HL-60 (cell line): Measurements from ENCODE around the gene HS6ST2.

Source experiments
- DNase-seq, 2 experiments: peaks; one replicate each; pipeline ENCODE4 v3.0.0-alpha.2; 2010 to 2020; ENCODE audit warnings: low read depth in 1 of 2, low spot score in 1 of 2
- H3K27ac ChIP-seq: fragments of 250-450 bp; sonication (Bioruptor Pico); replicated peaks from 2 replicates; pipeline ENCODE4 v1.5.1; 2020; ENCODE audit warnings: mild to moderate bottlenecking, moderate library complexity
- H3K27me3 ChIP-seq: fragments of 250-450 bp; sonication (Bioruptor Pico); 2 replicates; pipeline ENCODE4 v1.5.1; 2021; ENCODE audit warnings: mild to moderate bottlenecking, moderate library complexity; ENCODE audit not compliant: insufficient read depth, poor library complexity, severe bottlenecking
- H3K4me3 ChIP-seq: replicated peaks from 2 replicates; pipeline ENCODE4 v1.5.1; 2011; ENCODE audit warnings: mild to moderate bottlenecking, control low read depth, low read length; ENCODE audit not compliant: insufficient read depth
- GABPA ChIP-seq: IDR thresholded peaks from 2 replicates; pipeline ENCODE4 v1.6.1; 2012; ENCODE audit warnings: low read depth
- POLR2AphosphoS5 ChIP-seq: IDR thresholded peaks from 2 replicates; pipeline ENCODE4 v1.6.1; 2012; ENCODE audit warnings: low read depth
- SPI1 ChIP-seq: IDR thresholded peaks from 2 replicates; pipeline ENCODE4 v1.6.1; 2012; ENCODE audit warnings: low read depth, mild to moderate bottlenecking, borderline replicate concordance
- TF ChIP-seq, protein P1 (sequence below): IDR thresholded peaks from one replicate; pipeline ENCODE4 v1.5.1; 2011; ENCODE audit warnings: low read length, control low read depth, inconsistent platforms; ENCODE audit not compliant: insufficient read depth
- TF ChIP-seq, protein P2 (sequence below): IDR thresholded peaks from 2 replicates; pipeline ENCODE4 v1.6.1; 2012; ENCODE audit warnings: low read depth; ENCODE audit not compliant: insufficient replicate concordance

The HS6ST2 gene

DNA sequence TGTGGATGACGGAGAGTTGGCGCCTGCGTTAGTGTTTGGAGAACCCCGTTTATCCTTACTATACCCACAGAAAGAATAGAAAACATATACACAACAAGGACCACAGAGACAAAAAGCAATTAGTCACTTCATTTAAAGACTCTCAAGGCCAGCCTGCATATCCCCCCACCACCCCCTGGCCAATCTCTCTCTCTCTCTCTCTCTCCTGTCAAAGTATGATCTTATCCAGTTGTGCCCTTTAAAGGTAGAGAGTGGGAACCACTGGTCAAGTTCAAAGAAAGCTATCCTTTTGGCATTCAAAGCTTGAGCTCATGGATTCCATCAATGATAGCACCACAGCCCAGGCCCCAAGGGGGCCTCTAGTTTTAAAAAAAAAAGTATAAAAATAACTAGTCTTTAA is 289.3 kb downstream of the HS6ST2 start:
- no peak for DNase-seq
- no peak for TF ChIP-seq GABPA
- no peak for TF ChIP-seq POLR2AphosphoS5
- TF ChIP-seq, protein P1, sequence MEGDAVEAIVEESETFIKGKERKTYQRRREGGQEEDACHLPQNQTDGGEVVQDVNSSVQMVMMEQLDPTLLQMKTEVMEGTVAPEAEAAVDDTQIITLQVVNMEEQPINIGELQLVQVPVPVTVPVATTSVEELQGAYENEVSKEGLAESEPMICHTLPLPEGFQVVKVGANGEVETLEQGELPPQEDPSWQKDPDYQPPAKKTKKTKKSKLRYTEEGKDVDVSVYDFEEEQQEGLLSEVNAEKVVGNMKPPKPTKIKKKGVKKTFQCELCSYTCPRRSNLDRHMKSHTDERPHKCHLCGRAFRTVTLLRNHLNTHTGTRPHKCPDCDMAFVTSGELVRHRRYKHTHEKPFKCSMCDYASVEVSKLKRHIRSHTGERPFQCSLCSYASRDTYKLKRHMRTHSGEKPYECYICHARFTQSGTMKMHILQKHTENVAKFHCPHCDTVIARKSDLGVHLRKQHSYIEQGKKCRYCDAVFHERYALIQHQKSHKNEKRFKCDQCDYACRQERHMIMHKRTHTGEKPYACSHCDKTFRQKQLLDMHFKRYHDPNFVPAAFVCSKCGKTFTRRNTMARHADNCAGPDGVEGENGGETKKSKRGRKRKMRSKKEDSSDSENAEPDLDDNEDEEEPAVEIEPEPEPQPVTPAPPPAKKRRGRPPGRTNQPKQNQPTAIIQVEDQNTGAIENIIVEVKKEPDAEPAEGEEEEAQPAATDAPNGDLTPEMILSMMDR, result no peak
- TF ChIP-seq, protein P2, sequence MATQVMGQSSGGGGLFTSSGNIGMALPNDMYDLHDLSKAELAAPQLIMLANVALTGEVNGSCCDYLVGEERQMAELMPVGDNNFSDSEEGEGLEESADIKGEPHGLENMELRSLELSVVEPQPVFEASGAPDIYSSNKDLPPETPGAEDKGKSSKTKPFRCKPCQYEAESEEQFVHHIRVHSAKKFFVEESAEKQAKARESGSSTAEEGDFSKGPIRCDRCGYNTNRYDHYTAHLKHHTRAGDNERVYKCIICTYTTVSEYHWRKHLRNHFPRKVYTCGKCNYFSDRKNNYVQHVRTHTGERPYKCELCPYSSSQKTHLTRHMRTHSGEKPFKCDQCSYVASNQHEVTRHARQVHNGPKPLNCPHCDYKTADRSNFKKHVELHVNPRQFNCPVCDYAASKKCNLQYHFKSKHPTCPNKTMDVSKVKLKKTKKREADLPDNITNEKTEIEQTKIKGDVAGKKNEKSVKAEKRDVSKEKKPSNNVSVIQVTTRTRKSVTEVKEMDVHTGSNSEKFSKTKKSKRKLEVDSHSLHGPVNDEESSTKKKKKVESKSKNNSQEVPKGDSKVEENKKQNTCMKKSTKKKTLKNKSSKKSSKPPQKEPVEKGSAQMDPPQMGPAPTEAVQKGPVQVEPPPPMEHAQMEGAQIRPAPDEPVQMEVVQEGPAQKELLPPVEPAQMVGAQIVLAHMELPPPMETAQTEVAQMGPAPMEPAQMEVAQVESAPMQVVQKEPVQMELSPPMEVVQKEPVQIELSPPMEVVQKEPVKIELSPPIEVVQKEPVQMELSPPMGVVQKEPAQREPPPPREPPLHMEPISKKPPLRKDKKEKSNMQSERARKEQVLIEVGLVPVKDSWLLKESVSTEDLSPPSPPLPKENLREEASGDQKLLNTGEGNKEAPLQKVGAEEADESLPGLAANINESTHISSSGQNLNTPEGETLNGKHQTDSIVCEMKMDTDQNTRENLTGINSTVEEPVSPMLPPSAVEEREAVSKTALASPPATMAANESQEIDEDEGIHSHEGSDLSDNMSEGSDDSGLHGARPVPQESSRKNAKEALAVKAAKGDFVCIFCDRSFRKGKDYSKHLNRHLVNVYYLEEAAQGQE, result no peak
- TF ChIP-seq SPI1, result no peak
- Histone ChIP-seq H3K27ac (no peak overlapping the region), H3K4me3 (no peak overlapping the region), H3K27me3 (peaks cover 6% of the 10 kb centered on the region)

DNA sequence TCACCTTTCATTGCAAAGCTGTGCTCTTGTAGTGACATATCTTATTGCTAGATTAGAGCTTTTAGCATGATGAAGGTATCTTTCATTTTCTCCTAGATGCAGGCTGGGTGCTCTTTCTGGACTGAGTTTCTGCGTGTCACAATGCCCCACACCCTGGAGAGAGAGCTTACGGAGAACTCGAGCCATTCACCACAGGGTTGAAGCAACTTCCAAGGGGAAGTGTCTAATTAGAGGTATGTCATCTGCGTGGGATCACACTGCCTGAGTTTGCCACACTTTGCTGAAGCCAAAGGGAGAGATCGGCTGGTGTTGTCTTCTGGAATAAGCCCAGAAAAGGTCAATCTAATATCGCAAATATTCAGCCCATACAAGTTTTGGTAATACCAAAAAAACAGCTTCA is 290.3 kb downstream of the HS6ST2 start:
- no peak overlapping the region for H3K27ac ChIP-seq
- H3K4me3 ChIP-seq, result no peak overlapping the region
- TF ChIP-seq POLR2AphosphoS5, result no peak
- TF ChIP-seq GABPA, result no peak
- TF ChIP-seq, protein P2, result no peak
- TF ChIP-seq, protein P1, result no peak
- TF ChIP-seq SPI1, result no peak
- DNase-seq, result no peak
- H3K27me3 ChIP-seq, result peaks cover 6% of the 10 kb centered on the region

DNA sequence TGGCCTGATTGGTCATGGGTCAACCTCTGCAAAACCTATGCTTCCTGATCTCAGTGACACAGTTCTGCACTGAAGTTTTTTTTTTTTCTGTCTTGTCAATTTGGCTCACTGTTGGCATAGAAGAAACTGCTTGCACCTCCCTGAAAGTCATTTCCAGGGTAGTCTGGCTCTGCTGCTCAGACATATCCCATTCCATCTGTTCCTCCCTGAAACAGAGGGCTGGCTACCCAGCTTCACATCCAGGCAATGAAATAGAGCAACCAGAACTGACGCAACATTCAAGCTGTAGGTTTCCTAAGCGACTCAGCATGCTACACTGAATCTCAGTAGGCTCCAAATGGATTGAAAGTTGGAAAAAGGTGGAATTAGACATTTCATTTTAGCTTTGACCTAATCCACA is 292.8 kb downstream of the HS6ST2 start:
- no peak for DNase-seq
- H3K27ac ChIP-seq, result no peak overlapping the region
- no peak overlapping the region for H3K4me3 ChIP-seq
- TF ChIP-seq, protein P1, result no peak
- no peak for TF ChIP-seq SPI1
- no peak for TF ChIP-seq POLR2AphosphoS5
- TF ChIP-seq, protein P2, result no peak
- TF ChIP-seq GABPA, result no peak
- peaks cover 6% of the 10 kb centered on the region for H3K27me3 ChIP-seq
